WERI-Rb-1 (cell line): ENCODE measurements around the gene DGCR2.

Experiments used
- DNase-seq: peaks from one replicate; pipeline ENCODE4 v3.0.0-alpha.2; 2020
- H3K27ac ChIP-seq: fragments of 250-450 bp; sonication (Bioruptor Pico); 2 replicates; pipeline ENCODE4 v1.5.1; 2020; ENCODE audit warnings: mild to moderate bottlenecking, moderate library complexity
- H3K27me3 ChIP-seq: fragments of 250-450 bp; sonication (Bioruptor Pico); 2 replicates; pipeline ENCODE4 v1.5.1; 2021; ENCODE audit warnings: mild to moderate bottlenecking, low read depth, moderate library complexity; ENCODE audit not compliant: insufficient read depth, severe bottlenecking
- H3K36me3 ChIP-seq: fragments of 250-450 bp; sonication (Bioruptor Pico); 2 replicates; pipeline ENCODE4 v1.5.1; 2020; ENCODE audit warnings: mild to moderate bottlenecking, moderate library complexity
- H3K4me3 ChIP-seq: 2 replicates; pipeline ENCODE4 v1.5.1; 2011; ENCODE audit warnings: low read depth, mild to moderate bottlenecking, control low read depth, low read length
- H3K9me3 ChIP-seq: fragments of 250-450 bp; sonication (Bioruptor Pico); 2 replicates; pipeline ENCODE4 v1.5.1; 2021; ENCODE audit warnings: mild to moderate bottlenecking, moderate library complexity; ENCODE audit not compliant: severe bottlenecking
- CTCF ChIP-seq: IDR thresholded peaks from 2 replicates; pipeline ENCODE4 v1.5.1; 2011; ENCODE audit warnings: low read depth, mild to moderate bottlenecking, control low read depth, inconsistent platforms, low read length

Gene DGCR2

DNA sequence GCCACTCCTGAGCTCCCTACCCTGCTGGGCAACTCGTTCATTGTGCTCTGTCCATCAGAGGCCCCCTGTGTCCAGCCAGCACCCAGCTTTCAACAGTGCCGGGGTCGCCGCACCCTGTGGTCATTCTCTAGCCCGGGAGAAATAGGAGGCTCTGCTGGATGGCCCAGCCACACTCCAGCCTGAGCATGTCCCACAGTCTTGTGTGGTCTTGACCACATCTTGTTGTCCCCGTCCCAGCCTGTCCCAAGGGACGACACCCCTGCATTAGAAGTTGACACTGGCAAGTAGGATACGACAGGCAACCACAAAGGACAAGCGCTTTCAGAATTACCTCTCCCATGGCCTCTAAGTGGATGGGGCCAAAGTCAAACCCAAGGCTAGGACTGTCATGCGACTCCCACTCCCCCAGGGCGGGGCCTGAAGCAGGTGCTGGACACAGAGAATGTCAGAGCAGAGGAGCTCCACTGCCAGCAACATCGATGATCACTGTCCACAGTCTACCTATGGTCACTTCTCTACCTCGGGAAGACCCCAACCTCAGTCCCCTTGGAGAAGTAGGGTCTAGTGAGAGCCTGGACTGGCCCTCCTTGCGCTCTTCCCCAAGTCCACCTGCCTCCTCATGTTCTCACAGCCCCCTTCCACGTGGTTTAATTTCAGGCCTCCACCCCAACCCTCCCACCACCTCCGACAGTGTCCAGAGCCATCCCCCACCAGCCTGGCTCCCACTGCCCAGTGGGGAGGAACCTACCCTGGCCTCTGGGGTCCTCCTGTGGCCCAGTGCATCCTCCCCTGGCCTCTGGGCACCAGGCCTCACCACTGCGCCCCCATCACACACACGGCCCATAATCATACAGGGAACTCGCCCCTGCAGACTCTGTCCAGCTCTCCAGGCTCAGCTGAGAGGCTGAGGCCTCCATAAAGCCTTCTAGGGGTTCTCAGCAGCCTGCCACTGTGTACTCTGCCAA, 4.4 kb upstream of the DGCR2 start:
- H3K27me3 ChIP-seq: no peaks in the 10 kb centered on the region
- DNase-seq: no peak
- H3K27ac ChIP-seq: no peak overlapping the region
- no peaks in the 10 kb centered on the region for H3K9me3 ChIP-seq
- no peak for TF ChIP-seq CTCF
- H3K4me3 ChIP-seq: no peak overlapping the region
- 0 out of 2 replicates have a peak, but pooled peaks cover 2% of the 10 kb centered on the region for H3K36me3 ChIP-seq

GRCh38 chr22:19125474-19126308, 3.5 kb upstream of the DGCR2 start:
- no peak overlapping the region for H3K27ac ChIP-seq
- no peak overlapping the region for H3K4me3 ChIP-seq
- peaks cover 2% of the 10 kb centered on the region; the same call in 1 of the 2 replicates for H3K36me3 ChIP-seq
- DNase-seq: no peak
- H3K27me3 ChIP-seq: no peaks in the 10 kb centered on the region
- no peak for TF ChIP-seq CTCF
- no peaks in the 10 kb centered on the region for H3K9me3 ChIP-seq

- no peak overlapping the region for H3K27ac ChIP-seq
- no peaks in the 10 kb centered on the region for H3K27me3 ChIP-seq
- no peaks in the 10 kb centered on the region for H3K9me3 ChIP-seq
- no peak for DNase-seq
- peaks cover 7% of the 10 kb centered on the region; the same call in 1 of the 2 replicates for H3K36me3 ChIP-seq
- TF ChIP-seq CTCF: no peak
- H3K4me3 ChIP-seq: no peak overlapping the region
Observed at GRCh38 chr22:19125011-19125410, 2.8 kb upstream of the DGCR2 start.

GRCh38 chr22:19124377-19124776, 2.2 kb upstream of the DGCR2 start:
- peaks cover 9% of the 10 kb centered on the region; the same call in 1 of the 2 replicates for H3K36me3 ChIP-seq
- no peaks in the 10 kb centered on the region for H3K9me3 ChIP-seq
- no peak overlapping the region for H3K27ac ChIP-seq
- no peaks in the 10 kb centered on the region for H3K27me3 ChIP-seq
- no peak overlapping the region for H3K4me3 ChIP-seq
- TF ChIP-seq CTCF: no peak
- DNase-seq: no peak

- no peak for TF ChIP-seq CTCF
- Histone ChIP-seq H3K36me3 (peaks cover 12% of the 10 kb centered on the region; the same call in 1 of the 2 replicates), H3K27ac (no peak overlapping the region), H3K27me3 (no peaks in the 10 kb centered on the region), H3K4me3 (no peak overlapping the region), H3K9me3 (no peaks in the 10 kb centered on the region)
- DNase-seq: no peak
Observed at GRCh38 chr22:19123936-19124335, 1.7 kb upstream of the DGCR2 start.
